GM21717 (cell line): ENCODE results near the gene OTOF.

Experiments
- ATAC-seq: cut with Tn5 transposase; IDR thresholded peaks from one replicate; pipeline ENCODE4 v1.9.1; 2021; ENCODE audit warnings: mild to moderate bottlenecking, moderate library complexity; ENCODE audit not compliant: unreplicated experiment

OTOF gene

DNA sequence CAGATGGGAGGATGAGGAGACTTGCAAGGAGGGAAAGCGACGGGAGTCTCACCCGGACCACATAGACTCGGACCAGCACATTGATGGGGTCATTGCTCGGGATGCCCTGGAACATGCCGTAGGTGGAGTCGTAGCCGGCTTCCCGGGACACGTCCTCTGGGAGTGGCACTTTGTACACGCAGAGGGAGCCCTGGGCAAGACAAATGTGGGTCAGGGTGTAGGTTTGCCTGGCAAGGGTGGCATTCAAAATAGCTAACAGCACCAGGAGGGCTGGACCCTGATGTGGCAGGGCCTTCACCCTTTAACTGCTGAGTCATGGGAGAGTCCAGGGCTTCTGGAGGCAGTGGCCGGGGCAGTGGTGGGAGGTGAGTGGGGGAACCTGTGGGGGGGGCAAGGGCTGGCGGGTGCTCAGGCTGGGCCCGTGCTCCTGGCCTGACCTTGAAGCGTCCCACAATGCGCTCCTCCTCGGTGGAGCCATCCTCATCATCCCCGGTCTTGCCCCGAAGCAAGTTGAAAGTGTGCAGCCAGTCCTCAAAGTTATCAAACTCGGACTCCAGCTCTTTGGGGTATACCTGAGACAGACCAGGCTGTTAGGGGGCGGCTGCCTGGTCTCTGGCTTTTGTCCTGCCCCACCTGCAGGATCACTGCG is 11.1 kb downstream of the OTOF start:
- no peak for ATAC-seq

- no peak for ATAC-seq
These were observed 11.9 kb downstream of the OTOF start for GRCh38 chr2:26465981-26466471.

- no peak for ATAC-seq
These were observed 12.5 kb downstream of the OTOF start for GRCh38 chr2:26465266-26465925.

DNA sequence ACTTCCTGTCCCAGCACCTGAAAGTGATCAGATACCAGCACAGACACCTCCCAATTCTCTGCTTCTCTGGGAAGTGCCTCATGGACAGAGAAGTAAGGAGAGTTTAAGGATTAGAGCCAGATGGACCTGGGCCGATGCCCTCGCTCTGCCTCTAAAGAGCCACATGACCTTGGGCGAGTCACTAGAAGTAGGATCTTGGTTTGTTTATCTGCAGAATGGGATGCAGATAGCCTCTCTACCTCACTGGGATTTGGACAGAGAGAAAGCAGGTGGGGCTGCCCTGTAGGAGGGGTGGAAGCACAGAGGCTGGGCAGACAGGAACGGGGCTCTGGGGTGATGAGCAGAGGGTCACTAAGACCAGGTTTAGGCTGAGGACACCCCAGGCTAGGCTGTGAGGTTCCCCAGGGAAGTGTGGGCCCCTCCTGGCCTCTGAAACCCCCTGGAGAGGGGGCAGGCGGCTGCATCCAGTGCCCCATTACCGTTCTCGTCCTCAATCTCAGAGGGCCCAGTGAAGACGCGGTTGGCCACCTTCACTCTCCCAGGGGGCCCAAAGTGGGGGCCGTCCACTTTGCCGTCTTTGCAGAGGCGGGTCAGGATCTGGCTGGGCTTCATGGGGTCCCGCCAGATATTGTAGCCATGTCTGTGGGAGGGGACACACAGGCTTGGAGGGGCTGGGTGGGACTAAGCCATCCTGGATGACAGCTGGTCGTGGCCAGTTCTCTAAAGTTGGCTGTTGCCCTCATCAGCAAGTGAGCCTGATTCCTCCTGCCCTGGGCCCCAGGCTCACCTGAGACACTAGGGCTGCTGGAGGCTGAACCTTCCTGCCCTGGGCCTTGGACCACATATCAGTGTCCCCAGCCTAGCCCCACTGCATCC is 13.3 kb downstream of the OTOF start:
- no peak for ATAC-seq

GRCh38 chr2:26463244-26464192 is 14.4 kb downstream of the OTOF start:
- no peak for ATAC-seq

DNA sequence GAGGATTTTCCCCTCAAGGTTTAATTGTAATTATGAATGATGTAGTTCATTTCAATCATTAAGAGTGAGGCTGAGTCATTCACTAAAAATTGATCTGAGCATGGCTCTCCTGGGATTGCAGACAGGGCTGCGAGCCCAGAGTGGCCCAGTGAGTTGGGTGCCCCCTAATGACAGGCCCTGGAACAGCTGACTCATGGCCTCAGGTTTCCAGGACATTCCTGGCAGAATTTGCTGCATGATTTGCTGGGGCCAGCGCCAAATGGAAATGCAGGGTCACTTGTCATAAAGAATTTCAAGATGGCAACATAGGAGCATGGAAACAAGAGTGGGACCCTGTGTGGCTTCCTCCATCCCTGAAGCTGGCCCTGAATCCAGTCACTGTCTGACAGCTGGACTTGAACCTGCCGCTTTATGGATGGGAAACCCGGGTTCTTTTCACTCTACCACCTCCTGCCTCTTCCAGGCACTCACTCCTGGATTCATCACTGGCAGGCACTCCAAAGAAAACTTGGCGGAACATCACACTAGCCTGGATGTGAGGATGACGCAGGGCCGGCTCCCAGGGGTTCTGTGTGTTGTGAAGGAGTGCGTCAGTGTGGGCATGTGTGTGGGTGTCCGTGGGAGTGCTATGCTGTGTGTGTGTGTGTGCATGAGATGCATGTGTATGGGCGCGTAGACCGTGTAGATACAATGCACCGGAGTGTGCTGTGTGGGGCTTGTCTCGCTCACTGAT is 15.2 kb downstream of the OTOF start:
- no peak for ATAC-seq

- ATAC-seq, result no peak
These were observed 15.8 kb downstream of the OTOF start for GRCh38 chr2:26462100-26462499.

DNA sequence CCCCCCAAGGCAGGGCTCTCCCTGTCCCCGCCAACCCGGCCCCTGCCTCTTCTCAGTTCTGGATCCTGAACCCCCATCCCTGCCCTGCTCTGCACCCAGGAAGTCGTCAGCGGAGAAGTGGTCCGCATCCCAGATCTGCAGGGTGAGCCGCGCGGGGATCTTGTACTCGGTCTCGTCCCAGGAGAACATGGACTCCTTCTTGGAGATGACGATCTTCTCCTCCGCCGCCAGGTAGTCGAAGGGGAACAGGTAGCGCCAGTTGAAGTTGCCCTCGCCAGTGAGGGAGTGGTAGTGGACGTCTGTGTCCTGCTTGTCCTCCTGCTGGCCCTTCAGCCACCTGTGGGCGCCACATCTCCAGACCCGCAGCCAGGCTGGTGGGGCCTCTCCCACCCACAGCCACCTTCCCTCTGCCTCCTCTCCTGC is 16.3 kb downstream of the OTOF start:
- no peak for ATAC-seq

DNA sequence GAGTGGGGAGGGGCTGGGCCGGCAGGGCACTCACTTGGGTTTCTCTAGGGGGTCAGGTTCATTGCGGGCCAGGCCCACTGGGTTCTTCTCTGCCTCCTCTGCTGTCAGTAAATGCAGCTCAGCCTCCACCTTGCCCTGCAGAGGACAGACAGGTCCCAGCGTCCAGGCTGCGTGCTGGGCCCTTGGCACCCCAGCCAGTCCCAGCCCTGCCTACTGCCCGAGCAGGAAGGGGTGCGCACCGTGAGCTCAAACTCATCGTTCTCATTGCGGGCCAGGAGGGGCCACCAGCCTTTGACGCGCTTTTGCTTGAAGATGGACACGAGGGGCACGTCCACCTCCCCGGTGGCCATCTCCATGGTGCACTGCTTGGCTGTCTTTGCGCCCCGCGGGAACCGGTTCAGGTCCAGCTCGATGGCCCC is 17.3 kb downstream of the OTOF start:
- ATAC-seq, result no peak

DNA sequence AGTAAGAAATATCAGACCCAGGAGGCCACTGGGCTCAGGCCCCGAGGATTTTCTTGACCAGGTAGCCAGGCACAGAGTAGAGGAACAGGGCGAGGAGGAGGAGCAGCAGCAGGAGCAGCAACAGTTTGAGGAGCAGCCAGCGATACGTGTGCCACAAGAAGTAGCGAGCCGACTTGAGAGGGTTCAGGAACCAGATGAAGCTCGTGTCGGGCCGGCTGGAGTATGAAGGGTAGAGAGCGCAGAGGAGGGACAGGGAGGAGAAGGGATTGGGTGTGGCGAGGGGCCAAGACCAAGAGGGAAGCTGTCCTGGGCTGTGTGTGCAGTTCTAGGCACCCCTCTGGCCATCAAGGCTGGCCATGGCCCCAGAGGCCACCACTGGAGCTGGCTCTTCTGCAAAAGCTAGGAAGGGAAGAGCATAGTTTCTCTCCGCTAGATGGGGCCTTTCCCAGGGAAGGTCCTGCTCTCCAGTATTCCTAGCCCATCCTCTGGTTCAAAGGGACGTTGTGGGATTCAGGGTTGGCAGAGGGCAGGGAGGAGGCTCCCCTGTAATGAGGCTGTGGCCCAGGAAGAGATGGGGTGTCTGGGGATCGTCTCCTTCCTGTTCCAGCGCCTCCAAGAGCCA is 17.8 kb downstream of the OTOF start:
- no peak for ATAC-seq

GRCh38 chr2:26458365-26459042 is 19.4 kb downstream of the OTOF start:
- no peak for ATAC-seq

- ATAC-seq, result no peak
These were observed 20.1 kb downstream of the OTOF start for GRCh38 chr2:26457695-26458364.

DNA sequence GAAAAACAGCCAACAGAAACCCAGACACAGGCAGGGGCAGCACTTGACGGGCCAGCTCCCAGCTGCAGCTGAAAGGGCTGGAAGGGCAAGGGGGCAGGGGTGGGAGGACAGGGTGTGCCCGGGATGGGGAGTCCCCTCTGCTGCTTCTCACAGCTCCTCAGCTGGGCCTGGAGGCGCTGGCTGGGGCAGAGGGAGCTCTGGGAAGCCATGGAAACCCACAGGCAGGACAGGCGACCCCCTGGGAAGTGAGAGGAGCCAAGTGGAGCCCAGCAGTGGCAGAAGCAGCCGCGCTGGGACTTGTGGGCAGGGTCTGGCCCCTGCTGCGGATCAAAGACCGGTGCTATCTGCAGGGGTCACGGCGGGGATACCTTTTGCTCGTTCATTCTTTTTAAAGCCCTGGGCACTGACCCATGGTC is 20.7 kb downstream of the OTOF start:
- ATAC-seq, result no peak

DNA sequence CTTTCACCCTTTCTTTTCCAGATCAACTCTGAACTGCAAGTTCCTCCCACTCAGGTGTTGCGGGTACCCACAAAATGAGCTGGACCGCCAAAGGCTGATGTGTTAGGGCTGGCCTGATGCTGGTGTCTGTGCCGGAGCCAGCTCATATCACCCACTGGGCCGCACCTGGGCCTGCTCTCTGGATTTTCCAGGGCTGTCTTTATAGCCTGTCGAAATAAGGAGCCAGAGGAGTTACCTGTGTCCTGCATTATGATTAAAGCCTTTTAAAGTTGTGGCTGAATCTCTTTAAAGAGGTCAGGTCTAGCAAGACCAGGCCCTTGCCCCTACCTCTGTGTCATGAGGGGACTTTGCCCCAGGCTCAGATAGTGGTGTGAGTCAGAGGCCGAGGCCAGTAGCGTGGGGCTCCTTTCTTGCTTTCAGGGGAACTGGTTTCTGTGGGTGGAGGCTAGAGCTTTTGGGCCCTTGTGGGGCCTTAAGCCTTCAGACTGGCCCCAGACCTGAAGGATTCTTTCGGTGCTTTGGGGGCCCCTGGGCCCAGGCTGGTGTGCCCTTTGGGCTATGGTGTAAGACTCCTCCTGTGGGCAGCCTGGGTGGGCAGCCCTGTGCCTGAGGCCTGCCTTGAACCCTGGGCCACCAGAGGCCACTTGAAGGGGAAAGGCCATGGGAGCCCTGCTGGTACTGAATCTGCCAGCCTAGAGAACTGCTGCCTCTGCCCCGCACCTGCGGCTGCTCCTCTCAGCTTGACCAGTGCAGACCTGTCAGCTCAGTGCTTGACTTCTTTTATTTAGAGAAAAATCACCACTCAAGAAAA is 21.3 kb downstream of the OTOF start:
- no peak for ATAC-seq

GRCh38 chr2:26455670-26456439 is 22.1 kb downstream of the OTOF start:
- no peak for ATAC-seq

GRCh38 chr2:26455037-26455669 is 22.8 kb downstream of the OTOF start:
- ATAC-seq, result no peak
